ENCODE measurements around the gene SH3BP4.
A peak's percentile ranks its signal among the peaks of the same experiment; 100 is the strongest.

Gene SH3BP4, protein sequence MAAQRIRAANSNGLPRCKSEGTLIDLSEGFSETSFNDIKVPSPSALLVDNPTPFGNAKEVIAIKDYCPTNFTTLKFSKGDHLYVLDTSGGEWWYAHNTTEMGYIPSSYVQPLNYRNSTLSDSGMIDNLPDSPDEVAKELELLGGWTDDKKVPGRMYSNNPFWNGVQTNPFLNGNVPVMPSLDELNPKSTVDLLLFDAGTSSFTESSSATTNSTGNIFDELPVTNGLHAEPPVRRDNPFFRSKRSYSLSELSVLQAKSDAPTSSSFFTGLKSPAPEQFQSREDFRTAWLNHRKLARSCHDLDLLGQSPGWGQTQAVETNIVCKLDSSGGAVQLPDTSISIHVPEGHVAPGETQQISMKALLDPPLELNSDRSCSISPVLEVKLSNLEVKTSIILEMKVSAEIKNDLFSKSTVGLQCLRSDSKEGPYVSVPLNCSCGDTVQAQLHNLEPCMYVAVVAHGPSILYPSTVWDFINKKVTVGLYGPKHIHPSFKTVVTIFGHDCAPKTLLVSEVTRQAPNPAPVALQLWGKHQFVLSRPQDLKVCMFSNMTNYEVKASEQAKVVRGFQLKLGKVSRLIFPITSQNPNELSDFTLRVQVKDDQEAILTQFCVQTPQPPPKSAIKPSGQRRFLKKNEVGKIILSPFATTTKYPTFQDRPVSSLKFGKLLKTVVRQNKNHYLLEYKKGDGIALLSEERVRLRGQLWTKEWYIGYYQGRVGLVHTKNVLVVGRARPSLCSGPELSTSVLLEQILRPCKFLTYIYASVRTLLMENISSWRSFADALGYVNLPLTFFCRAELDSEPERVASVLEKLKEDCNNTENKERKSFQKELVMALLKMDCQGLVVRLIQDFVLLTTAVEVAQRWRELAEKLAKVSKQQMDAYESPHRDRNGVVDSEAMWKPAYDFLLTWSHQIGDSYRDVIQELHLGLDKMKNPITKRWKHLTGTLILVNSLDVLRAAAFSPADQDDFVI

DNA sequence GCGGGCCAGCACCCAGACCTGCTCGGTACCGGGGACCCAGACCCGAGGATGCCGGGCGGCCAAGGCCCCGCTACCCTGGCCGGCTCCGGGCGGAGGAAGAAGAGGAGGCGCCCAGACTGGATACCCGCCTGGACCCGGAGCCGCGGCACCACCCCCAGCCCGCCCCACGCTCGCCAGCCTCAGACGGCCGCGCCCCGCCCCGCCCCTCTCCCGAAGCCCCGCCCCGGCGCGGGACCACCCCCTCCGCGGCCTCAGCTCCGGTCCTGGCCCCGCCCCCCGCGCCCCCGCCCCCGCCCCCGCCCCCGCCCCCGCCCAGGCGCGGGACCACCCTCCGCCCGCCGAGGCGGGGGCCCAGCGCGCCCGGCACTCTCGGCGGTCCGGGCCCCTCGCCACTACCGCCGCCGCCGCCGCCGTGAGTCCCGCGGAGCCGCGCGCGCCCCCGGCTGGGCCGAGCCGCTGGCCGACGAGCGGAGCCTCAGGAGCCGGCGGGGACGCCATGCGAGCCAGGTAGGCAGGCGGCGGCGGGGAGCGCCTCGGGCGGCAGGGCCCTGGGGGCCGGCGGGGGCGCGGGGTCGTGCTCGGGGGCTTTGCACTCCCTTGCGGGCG, at the start of gene SH3BP4:
SH3BP4 (plus strand) TSS at position 354 of the 606 bp plus-strand sequence. CDS start 82,986 bp downstream, outside the sequence.
- DNase-seq, result peak; percentile 25

DNA sequence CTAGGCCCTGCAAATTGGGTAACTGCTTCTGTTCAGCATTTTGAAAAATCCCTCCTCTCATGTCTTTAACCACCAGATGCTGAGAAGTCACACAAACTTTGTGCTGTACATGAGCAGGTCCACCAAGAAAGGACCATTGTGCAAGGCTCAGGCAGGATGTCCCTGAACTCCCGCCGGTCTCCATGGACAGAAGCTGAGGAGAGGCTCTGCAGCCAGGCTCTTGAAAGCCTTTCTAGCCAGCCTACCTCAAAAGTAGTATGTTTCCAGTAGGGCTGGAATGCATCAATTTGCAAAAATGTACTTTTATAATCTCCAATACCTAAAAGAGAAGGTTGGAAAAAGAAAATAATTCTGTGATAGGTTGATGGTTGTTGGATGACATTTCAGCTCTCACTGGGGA, 47.0 kb upstream of the SH3BP4 start:
- no peak for DNase-seq

DNA sequence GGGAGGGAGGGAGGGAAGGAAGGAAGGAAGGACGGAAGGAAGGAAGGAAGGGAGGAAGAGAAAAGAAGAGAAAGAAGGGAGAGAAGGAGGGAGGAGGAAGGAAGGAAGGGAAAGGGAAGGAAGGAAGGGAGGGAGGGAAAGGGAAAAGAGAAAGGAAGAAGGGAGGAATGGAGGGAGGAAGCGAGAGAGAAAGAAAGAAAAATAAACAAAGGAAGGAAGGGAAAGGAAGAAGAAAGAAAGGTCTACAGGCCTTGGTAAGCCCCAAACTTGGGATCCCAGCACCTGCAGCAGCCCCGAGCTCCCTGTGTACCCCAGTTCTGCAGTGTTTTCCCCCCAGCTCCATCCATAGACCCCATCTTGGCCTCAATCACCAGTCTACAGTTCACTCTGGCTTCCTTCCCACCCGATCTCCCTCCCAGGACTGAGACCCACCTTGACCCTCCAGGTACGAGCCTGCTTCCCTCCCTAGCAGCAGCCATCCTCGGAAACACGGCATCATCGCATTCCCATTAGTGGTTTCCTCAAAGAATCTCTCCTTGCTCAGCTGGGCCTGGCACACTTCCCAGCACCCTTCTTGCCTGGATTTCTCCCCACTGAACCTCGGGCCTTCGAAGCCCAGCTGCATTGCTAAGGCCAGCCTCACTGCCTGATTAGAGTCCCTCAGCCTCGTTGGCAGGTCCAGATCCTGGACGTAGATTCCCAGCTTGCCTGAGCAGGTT, 46.1 kb upstream of the SH3BP4 start:
- DNase-seq, result no peak

DNA sequence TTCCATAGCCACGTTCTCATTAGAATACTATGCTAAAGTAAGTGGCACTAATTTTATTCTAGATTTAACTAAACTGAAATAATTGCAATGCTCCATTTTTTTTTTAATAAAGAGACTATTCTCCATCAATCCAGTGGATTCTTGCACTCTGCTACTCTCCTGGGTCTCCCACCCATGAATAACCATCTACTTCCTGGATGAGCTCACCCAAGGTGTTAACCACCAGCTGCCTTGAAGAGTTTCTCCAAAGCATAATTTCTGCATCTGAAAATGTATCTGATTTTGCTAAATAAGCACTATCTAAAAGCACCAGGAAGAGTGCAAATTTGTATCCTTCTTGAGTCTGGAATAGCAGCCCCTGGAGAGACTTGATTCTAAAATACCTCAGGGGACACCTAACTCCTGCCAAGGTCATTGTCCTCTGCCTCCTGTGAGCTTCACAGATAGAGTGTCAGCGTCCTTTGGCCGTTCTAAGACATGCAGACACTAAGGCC, 41.6 kb upstream of the SH3BP4 start:
- no peak for DNase-seq

DNA sequence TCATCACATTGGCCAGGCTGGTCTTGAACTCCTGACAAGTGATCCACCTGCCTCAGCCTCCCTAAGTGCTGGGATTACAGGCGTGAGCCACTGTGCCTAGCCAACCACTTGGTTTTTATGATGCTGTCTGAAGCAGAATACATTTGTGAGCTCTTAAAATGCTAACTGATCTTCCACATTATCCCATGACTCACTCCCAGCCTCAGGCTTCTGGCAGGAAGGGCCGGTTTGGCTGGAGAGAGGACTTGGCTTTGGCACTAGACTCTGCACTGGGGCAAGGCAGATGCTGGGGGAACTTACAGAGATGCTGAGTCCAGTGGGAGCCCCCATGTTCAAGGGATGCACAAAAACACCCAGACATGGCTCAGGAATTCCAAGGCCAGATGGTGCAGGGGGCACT, 40.5 kb upstream of the SH3BP4 start:
- no peak for DNase-seq

DNA sequence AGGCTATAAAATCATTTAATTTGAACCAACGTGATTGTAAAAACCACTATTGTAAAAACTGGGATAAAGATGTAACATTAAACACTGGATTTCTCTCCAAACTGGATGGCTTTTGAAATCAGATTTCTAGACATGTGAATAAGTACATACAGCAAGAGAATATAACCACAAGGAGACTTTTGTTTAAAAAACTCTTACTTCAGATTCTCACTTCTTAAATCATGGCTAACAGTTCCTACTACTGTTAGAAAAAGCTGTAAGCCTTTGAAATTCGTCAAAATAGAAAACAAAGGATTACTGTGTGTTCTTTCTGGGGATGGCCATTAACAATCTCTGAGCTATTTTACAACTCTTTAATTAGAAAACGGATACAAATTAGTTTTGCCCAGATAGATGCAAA, 39.4 kb upstream of the SH3BP4 start:
- DNase-seq, result no peak

DNA sequence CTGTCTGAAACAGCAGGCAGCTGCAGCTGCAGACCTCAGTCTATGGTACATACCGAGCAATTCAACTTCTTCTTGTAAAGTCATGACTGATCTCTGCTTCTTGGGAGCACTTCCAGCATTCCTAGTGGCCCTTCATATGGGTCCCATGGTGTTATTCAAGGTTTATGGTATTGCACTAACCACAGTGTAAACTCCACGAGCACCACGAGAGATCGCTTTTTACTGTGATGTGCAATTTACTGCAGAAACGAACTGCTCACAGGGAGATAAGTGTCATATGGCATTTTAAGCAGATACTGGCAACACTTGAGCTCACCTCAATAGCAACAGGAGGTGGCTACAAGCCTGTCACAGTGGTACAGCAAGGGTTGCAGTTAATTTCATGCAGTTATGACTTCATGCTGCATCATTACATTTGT, 38.6 kb upstream of the SH3BP4 start:
- no peak for DNase-seq

DNA sequence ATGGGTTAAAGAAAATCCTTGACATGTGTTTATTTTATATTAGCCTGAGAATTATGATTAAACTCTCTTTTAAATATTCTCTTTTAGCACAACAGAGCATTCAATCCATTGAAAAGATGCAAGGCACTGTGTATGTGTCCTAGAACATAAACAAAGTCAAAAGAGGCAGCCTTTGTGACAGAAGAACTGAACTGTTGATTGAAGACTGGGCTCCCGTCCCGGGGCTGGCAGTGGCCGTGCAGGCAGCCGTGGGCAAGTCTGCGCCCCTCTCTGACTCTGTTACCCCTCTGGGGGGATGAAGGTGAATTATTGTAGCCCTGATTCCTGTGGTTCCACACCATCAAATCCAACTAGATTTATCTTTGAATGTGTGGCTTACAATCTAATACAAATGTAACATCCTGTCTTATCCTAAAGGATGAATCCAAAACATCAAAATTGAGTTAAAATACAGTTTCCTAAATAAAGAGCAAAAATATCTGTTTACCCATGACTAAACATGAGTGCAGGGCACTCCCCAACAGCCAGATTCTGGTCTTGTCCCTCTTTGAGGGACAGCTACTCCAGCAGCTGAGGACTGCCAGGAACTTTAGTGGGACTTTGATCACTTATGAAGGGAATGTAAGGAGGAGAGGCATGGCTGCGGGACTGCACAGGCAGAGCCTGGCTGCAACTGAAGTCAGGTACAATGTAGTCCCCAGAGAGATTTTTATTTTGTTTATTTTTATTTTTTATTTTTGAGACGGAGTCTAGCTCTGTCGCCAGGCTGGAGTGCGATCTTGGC, 37.3 kb upstream of the SH3BP4 start:
- DNase-seq, result no peak

DNA sequence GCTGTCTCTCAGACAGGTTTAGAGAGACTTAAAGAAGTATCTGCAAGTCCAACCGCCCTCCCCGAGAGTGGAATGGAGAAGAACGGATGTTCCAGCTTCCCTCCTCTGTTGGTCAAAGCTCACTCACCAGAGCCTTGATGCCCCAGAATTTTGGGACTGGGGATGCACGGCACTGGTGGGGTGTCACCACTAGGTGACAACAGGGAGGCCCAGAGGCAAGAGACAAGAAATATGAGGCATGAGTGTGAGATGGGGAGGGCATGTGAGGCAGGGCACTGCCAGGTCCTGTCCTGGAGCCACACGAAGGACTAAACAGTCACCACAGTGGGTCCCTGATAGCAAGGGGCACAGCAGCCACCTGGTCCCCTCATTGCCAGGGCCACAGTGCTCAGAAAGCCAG, 35.1 kb upstream of the SH3BP4 start:
- no peak for DNase-seq

DNA sequence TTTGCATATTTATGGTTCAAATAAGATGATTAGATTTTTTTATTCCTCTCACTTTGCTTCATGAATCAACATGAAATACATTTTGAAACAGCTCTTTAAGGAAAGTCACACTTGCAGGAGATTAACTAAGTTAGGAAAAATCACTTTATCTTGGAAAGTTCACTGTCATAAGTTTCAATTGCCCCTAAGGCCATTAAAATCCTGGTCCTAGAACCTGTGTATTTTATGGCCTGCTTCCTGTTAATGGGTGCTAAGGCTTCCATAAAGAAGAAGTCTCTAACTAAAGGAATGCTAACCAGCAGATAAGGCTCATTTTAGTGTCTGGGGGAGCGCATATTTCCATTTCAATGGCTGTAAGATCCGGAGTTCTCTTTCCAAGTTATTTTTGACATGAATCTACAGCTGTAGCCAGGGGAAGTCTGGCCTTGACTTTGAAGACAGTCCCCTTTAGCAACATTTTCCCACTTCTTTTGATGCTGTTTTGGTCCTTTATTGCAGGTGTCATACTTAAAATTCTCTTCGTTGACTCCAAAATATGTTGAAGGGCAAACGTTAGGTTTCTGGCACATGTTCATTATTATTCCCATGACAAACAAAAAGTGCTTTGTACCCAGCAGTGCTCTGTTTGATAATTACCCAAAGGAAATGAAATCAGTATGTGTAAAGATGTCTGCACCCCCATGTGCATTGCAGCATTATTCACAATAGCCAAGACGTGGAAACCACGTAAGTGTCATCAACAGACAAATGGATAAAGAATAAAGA, 34.4 kb upstream of the SH3BP4 start:
- no peak for DNase-seq

DNA sequence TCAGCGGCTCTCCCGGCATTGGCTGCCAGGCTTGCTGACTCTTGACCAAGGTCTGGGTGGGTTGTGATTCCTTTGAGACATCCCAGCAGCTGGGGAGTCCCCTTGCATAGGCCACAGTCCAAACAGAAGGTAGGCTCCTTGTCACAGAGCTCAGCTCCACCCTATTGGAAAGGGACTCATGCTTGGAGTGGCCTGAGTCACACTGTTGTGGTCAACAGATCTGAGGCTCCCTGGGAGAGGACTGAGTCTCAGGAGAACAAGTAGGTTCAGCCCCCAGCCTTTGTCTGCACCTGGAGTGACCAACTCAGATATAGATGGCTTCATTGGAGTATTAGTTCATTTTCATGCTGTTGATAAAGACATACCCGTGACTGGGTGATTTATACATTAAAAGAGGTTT, 32.1 kb upstream of the SH3BP4 start:
- no peak for DNase-seq

DNA sequence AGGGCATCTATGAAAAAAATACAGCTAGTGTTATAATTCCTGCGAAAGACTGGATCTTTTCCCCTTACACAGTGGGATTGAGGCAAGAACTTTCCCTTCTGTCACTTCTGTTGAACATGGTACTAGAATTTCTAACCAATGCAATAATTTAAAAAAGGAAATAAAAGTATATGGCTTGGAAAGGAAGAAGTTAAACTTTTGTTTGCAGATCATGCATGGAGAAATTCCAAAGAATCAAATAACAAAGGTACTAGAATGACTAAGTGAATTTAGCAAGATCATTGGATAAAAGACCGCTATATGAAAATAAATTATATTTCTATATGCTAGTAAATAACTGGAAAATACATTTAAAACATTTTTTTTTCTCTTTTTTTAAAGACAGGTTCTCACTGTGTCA, 31.0 kb upstream of the SH3BP4 start:
- no peak for DNase-seq

DNA sequence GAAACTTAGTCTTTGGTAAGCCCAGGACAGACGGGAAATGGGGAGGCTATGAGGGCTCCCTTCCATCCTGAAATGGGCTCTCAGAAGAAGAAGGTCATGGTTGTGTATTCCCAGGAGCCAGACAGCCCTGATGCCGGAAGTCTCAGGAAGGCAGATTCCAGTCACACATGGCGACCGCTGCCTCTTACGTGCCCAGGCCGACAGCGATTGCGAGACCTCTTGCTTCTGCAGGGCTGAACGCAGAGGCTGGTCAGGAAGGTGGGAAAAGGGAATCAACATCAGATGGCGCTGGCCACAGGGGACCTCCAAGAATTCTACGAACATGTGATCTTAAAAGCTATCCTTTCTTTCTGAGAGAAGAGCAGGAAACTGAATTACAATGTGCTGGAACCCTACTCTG, 22.8 kb upstream of the SH3BP4 start:
- no peak for DNase-seq

DNA sequence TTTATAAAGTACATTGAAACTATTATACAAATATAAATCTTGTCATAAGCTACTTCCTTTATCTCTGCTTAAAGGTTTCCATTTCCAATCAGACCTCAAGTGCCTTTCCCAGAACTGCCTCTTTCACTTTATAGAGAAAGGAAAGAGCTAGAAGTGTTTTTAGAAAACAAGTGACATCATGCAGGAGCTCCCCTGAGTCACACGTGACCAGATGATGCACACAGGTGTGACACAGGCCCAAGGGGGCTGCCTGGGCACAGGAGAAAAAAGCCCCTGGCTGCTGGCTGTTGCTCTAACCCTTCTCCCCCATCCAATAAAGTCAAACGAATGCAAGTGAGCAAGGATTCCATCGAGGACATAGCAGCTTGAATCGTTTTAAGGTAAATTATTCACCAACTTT, 21.4 kb upstream of the SH3BP4 start:
- no peak for DNase-seq

DNA sequence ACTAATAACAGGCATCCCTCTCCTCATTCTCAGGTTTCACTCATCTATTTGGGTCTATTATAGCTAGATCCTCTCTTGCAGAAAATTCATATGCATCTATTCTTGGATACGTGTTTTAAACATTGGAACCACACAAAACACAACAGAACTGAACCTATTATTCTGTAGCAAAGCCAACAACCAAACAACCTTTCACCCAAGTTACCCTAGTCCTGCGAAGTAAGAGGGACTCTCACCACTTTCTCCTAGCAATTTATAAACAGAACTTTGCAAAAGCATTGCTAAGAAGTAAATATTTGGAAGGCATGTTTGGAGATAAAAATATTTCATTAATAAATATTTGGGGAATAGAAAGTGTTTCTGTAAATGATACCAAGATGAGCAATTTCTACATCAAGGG, 20.4 kb upstream of the SH3BP4 start:
- DNase-seq, result no peak

DNA sequence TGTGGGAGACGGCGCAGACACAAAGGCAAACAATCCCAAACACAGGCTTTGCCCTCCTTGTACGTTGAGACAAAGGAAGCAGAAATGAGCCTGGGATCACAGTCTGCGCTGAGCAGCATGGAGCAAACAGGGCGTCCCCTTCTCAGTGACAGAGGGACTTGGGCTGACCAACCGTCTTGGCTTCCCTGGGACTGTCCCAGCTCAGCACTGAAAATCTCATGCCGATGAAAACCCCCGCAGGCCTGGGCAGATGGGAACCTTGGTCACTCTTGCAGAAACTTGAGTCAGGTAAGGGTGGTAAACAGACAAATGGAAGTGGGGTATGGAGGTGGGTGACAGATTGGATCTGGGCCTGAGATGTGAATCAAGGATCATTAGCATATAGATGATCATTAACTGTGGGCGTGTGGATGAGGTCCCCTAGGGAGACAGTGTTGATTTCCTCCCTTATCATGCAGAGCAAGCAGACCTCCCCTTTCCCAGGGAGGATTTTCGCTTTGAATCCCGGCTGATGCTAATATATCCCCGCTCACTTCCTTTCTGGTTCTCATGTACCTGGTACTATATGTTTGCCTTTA, 19.1 kb upstream of the SH3BP4 start:
- DNase-seq, result no peak

DNA sequence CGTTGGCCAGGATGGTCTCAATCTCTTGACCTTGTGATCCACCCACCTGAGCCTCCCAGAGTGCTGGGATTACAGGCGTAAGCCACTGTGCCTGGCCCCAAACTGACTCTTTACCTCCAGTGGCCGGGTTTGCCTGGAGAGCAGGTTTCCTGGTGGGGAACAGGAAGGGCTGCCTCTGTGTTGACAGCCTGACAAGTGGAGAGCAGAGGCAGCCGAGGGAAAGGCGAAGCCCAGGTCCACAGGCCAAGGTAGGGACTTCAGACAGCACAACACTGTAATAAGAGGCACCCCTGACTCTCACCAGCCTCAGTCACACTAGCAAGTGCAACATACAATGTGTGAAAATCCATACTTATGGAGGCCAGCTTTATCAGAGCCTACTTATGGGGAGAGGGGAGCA, 16.5 kb upstream of the SH3BP4 start:
- no peak for DNase-seq

DNA sequence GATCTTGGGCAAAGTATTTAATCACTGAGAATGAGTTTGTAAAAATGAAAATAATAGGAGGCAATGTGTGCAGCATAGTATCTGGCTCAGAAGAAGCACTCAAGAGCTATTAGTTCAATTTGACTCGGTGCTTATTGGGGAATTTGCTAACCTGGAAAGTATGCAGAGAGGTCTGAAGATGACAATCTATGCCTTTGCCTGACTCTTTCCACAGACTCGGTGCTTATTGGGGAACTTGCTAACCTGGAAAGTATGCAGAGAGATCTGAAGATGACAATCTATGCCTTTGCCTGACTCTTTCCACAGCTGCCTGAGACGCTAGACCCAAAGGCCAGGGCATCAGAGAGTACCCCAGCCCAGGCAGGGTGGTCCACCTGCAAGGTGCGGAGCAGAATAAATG, 12.2 kb upstream of the SH3BP4 start:
- DNase-seq, result no peak

DNA sequence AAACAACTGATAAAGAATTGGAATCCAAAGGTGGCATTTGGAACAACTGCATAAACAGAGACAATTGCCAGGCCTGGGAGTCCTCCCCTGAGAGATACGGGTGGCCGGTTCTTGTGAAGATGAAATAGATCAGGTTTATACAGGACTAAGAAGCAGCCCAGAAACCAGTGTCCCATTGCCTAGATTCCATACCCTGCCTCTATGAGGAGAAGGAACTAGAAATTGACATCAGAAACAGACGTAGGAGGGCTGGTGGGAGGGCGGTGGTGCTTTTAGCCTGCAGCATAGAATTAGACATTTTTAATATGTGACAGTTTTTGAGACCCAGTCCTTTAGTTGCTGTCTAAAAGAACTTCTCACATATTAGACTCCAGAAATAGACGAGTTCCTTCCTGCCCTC, 11.8 kb upstream of the SH3BP4 start:
- DNase-seq, result no peak

DNA sequence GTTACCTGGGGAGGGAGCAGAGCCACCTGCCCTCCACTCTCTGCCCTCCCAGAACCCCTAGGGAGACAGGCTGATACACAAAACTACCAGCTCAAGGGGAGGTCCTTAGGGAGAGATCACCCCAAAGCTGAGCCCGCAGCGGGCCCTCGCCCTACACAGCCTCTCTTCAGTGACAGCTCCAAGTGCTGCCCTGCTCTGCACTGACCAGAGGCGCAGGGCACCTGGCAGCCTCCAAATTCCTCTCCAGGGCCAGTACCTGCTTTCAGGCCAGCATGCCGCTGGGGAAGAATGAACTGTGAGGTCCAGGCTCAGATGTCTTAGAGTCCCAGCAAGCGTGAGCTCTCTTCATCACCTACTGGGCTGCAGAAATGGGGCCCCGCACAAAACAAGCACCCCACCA, 11.3 kb upstream of the SH3BP4 start:
- DNase-seq, result no peak
